Body of pancreas (tissue), 4 donors: ENCODE results near the gene RASA3. TPM values are rescaled to one million over a fixed set of nuclear protein-coding genes. Genes with fewer than 3 reads are reported as not detected.
A peak's percentile ranks its signal among the peaks of the same experiment; 100 is the strongest.

Experiments used
- ATAC-seq: fragments of 150-250 bp; one replicate; pipeline ENCODE4 v1.9.1; 2016
- DNase-seq, 4 donors: peaks; one replicate each; pipeline ENCODE4 v3.0.0-alpha.2; 2019
- H3K27ac ChIP-seq, 4 donors: fragments of 200-600 bp; sonication (generic); 1 replicate in 3 of 4; 2 replicates in 1 of 4; pipeline versions ENCODE4 v1.5.1 to v1.6.1; 2016 to 2019; ENCODE audit warnings: mild to moderate bottlenecking in 1 of 4, mixed read lengths in 1 of 4, moderate library complexity in 1 of 4
- H3K27me3 ChIP-seq, 2 donors: fragments of 200-600 bp; sonication (generic); one replicate each; pipeline ENCODE4 v1.6.0; 2016; ENCODE audit warnings: mild to moderate bottlenecking in 1 of 2
- H3K36me3 ChIP-seq, 2 donors: fragments of 200-600 bp; sonication (generic); replicated peaks in 1 of 2; 2 replicates each; pipeline ENCODE4 v1.5.1; 2016; ENCODE audit warnings: low read depth in 2 of 2; ENCODE audit not compliant: insufficient read depth in 1 of 2
- H3K4me1 ChIP-seq: fragments of 200-600 bp; sonication (generic); one replicate; pipeline ENCODE4 v1.6.0; 2016
- H3K4me3 ChIP-seq, 2 donors: fragments of 200-600 bp; sonication (generic); 1 replicate in 1 of 2; 2 replicates in 1 of 2; pipeline ENCODE4 v1.5.1; 2016 to 2019
- H3K9me3 ChIP-seq, 3 donors: fragments of 200-600 bp; sonication (generic); 1 replicate in 2 of 3; 2 replicates in 1 of 3; pipeline ENCODE4 v1.5.1; 2016
- POLR2A ChIP-seq, 3 donors: fragments of 450-650 bp; IDR thresholded peaks; one replicate each; pipeline ENCODE4 v1.6.1; 2016; ENCODE audit warnings: antibody characterized with exemption in 3 of 3, mild to moderate bottlenecking in 2 of 3
- WGBS, 2 donors: methylation state at CpG; one replicate each; pipeline ENCODE4 v1.1.5; 2017; 5-methylcytosine and 5-hydroxymethylcytosine counted together
- intact Hi-C: fragments of 100-400 bp; cut with DNase I; formaldehyde crosslinking; loops from one replicate; pipeline ENCODE4 v1.15.1; 2023
- total RNA-seq, 2 donors: library from RNA; depleted of rRNA; stranded (reverse); fragments of >200 nt; gene quantifications; one replicate each; pipeline ENCODE4 v1.1.0, GENCODE V29; 2016
- TF ChIP-seq, protein P1 (sequence below), 7 experiments: fragments of 450-650 bp in 4 of 7; fragments of 200-600 bp in 3 of 7; sonication (generic) in 3 of 7; IDR thresholded peaks; one replicate each; pipeline ENCODE4 v1.5.1; 2016 to 2019; ENCODE audit warnings: antibody characterized with exemption in 7 of 7

The RASA3 gene
- total RNA-seq, 2 donors from 2014 or later: 10.2 to 19.2 TPM

DNA sequence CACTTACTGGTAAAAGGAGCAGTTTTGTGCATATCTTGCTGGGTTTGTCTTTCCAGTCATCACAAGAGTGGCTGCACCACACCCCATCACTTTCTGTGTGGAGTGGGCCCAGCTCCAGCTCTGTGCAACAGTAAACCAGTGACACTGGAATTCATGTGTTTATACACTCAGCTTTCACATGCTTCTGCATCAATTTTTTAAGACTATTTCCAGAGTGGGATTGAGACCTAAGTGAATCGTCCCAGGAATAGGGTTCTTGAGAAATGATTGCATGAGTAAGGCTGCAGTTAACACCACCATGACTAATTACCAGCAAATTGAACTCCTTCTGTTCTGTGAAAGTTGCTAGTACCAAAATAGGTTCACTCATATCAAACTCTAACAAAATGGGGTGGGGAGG is 41.3 kb upstream of the RASA3 start:
- intact Hi-C loops: no loop called here
- WGBS, 2 donors: 74 to 88% methylated on average over 1 of the region's 1 CpG
- H3K9me3 ChIP-seq: no peaks in the 10 kb centered on the region
- TF ChIP-seq POLR2A (IDR thresholded peaks at IDR 0.05): no peak
- TF ChIP-seq, protein P1, sequence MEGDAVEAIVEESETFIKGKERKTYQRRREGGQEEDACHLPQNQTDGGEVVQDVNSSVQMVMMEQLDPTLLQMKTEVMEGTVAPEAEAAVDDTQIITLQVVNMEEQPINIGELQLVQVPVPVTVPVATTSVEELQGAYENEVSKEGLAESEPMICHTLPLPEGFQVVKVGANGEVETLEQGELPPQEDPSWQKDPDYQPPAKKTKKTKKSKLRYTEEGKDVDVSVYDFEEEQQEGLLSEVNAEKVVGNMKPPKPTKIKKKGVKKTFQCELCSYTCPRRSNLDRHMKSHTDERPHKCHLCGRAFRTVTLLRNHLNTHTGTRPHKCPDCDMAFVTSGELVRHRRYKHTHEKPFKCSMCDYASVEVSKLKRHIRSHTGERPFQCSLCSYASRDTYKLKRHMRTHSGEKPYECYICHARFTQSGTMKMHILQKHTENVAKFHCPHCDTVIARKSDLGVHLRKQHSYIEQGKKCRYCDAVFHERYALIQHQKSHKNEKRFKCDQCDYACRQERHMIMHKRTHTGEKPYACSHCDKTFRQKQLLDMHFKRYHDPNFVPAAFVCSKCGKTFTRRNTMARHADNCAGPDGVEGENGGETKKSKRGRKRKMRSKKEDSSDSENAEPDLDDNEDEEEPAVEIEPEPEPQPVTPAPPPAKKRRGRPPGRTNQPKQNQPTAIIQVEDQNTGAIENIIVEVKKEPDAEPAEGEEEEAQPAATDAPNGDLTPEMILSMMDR (IDR thresholded peaks at IDR 0.05): no peak
- H3K27ac ChIP-seq: no peak overlapping the region
- H3K4me3 ChIP-seq: no peak overlapping the region
- no peaks in the 10 kb centered on the region for H3K36me3 ChIP-seq
- DNase-seq (no peak), ATAC-seq (no peak)
- H3K4me1 ChIP-seq: no peaks in the 10 kb centered on the region
- H3K27me3 ChIP-seq: no peaks in the 10 kb centered on the region

DNA sequence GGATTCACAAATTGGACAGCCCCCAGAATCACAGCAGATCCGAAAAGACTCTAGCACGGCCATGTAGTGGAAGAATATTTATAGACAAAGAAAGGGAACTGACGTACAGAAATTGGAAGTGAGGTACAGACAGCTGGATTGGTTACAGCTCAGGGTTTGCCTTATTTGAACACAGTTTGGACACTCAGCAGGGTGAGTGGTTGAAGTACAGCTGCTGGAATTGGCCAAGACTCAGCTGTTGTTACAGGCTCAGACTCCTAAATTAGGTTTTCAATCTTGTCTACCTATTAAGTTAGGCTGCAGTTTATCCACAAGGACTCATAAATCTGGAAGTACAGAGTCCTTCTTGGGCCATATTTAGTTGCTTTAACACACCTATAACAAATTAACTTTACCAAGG is 40.8 kb upstream of the RASA3 start:
- intact Hi-C loops: no loop called here
- ATAC-seq (no peak), DNase-seq (no peak)
- Histone ChIP-seq H3K4me1 (no peaks in the 10 kb centered on the region), H3K4me3 (no peak overlapping the region), H3K27ac (no peak overlapping the region), H3K9me3 (no peaks in the 10 kb centered on the region), H3K27me3 (no peaks in the 10 kb centered on the region), H3K36me3 (no peaks in the 10 kb centered on the region)
- WGBS, 2 donors: 91 to 95% methylated on average over 3 of the region's 3 CpGs
- TF ChIP-seq, protein P1 (IDR thresholded peaks at IDR 0.05): no peak
- TF ChIP-seq POLR2A (IDR thresholded peaks at IDR 0.05): no peak

DNA sequence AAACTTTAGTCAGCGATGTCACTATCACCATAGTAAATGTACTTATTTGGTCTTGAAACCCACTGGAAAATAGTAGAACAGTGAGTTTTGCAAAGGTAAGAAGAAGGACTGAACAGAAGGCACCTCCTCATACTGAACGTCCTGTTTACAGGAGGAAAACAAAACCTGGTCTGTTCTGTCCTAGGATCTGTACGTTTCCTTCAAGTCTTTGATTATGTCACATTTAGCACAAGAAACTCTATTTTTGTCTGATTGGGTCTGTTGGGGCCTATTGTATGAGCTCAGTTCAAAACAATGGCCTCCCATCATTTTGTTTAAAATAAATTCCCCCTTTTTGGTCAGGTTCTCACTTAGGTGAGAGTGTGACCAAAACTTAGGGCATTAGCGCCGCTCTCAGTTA is 35.5 kb upstream of the RASA3 start:
- DNase-seq (no peak), ATAC-seq (no peak)
- Histone ChIP-seq H3K36me3 (no peaks in the 10 kb centered on the region), H3K9me3 (no peaks in the 10 kb centered on the region), H3K27ac (no peak overlapping the region), H3K27me3 (no peaks in the 10 kb centered on the region), H3K4me3 (no peak overlapping the region), H3K4me1 (no peaks in the 10 kb centered on the region)
- 89 to 92% methylated on average over 5 of the region's 5 CpGs for WGBS, 2 donors
- intact Hi-C loops: no loop called here
- TF ChIP-seq POLR2A (IDR thresholded peaks at IDR 0.05): no peak
- TF ChIP-seq, protein P1 (IDR thresholded peaks at IDR 0.05): no peak

DNA sequence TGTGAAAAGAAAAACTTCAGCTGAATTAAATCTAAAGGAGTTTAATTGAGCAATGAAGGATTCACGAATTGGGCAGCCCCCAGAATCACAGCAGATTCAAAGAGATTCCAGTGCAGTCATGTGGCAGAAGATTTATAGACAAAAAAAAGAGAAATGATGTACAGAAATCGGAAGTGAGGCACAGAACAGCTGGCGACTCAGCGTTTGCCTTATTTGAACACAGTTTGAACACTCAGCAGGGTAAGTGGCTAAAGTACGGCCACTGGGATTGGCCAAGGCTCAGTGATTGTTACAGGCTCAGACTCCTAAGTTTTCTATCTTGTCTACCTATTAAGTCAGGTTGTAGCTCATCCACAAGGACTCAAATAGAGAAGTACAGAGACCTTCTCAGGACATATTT is 35.0 kb upstream of the RASA3 start:
- H3K27me3 ChIP-seq: no peaks in the 10 kb centered on the region
- 74 to 84% methylated on average over 5 of the region's 5 CpGs for whole genome bisulfite sequencing, 2 donors
- DNase-seq (peak in 1 of 4 donors; percentile 50), ATAC-seq (no peak)
- TF ChIP-seq POLR2A (IDR thresholded peaks at IDR 0.05): no peak
- TF ChIP-seq, protein P1 (IDR thresholded peaks at IDR 0.05): no peak
- H3K4me3 ChIP-seq: no peak overlapping the region
- H3K27ac ChIP-seq: no peak overlapping the region
- no peaks in the 10 kb centered on the region for H3K4me1 ChIP-seq
- intact Hi-C loops: no loop called here
- H3K9me3 ChIP-seq: no peaks in the 10 kb centered on the region
- H3K36me3 ChIP-seq: no peaks in the 10 kb centered on the region

DNA sequence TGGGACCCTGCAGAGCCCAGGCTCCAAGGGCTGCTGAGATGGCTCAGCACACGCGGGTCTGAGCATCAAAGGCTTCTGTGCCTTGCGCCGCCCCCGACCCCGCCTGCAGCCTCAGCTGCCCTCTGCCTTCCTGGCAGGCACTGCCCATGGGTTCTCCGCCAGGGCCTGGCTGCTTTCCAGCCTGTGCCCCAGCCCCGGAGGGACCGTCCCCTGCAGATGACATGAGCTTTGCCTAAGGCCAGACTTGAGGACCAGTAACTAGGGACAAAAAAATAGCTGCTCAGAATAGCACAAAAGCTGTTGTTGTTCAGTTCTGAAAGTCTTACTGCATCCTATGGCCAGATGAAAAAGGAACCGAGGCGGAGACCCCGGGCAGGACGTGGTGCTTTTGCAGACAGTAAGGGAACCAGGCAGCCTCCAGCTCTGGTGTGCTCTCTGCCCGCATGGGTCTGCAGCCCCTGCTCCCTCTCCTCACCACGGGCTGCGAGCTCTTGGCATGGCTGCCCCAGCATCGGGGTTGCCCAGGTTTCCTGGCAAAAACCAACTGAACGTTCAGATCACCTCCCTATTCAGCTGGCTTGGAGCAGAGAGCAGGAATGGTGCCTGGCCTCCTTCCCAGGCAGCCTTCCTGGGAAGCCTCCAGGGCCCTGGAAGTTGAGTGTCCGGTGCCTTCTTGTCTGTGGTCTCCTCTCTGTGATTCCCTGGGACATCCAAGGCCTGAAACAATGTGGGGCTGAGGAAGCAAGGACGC is 34.1 kb upstream of the RASA3 start:
- H3K4me1 ChIP-seq: no peaks in the 10 kb centered on the region
- DNase-seq (no peak), ATAC-seq (no peak)
- TF ChIP-seq, protein P1 (IDR thresholded peaks at IDR 0.05): no peak
- no peak for TF ChIP-seq POLR2A (IDR thresholded peaks at IDR 0.05)
- H3K36me3 ChIP-seq: no peaks in the 10 kb centered on the region
- no peak overlapping the region for H3K4me3 ChIP-seq
- H3K9me3 ChIP-seq: no peaks in the 10 kb centered on the region
- no peak overlapping the region for H3K27ac ChIP-seq
- no peaks in the 10 kb centered on the region for H3K27me3 ChIP-seq
- 71 to 83% methylated on average over 6 to 20 of the region's 20 CpGs for WGBS, 2 donors
- intact Hi-C loops: no loop called here
